Measurements from ENCODE around the gene PFDN1. TPM values are rescaled to one million over a fixed set of nuclear protein-coding genes. Genes with fewer than 3 reads are reported as not detected.

Gene PFDN1
- polyA plus RNA-seq, 1 donor from 2014 or later: 147 TPM

DNA sequence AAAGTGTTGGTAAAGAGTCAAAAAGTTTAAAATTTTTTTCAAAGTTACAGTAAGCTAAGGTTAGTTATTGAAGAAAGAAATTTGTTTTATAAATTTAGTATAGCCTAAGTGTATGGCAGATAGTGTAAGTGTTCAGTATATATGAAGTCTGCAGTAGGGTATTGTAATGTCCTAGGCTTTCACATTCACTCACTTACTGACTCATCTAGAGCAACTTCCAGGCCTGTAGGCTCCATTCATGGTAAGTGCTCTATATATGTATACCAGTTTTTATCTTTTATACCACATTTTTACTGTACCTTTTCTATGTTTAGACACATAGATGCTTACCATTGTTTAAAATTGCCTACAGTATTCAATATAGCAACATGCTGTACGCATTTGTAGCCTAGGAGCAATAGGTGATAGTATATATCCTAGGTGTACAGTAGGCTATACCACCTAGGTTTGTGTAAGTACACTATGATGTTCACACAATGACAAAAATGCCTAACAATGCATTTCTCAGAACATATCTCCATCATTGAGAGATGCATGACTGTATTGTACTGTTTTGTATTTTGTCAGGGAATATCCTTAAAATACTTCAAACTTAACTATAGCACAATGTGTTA is 89.4 kb downstream of the PFDN1 start:
- Histone ChIP-seq H3K27ac (ENCODE audit: low read length) (no peak overlapping the region), H3K4me3 (ENCODE audit: low read length) (no peak overlapping the region), H3K4me2 (ENCODE audit: low read length) (no peak overlapping the region), H3K27me3 (ENCODE audit: insufficient read depth, low read depth, low read length) (no peaks in the 10 kb centered on the region), H3K9ac (ENCODE audit: low read length) (no peak overlapping the region), H3K36me3 (ENCODE audit: insufficient read depth, low read length) (no peaks in the 10 kb centered on the region), H3F3A (ENCODE audit: insufficient read depth, low read length, poor library complexity, severe bottlenecking) (no peaks in the 10 kb centered on the region), H4K20me1 (ENCODE audit: insufficient read depth) (no peaks in the 10 kb centered on the region), H3K9me3 (ENCODE audit: low read length) (no peaks in the 10 kb centered on the region), H2AFZ (ENCODE audit: low read depth, low read length) (no peak overlapping the region), H3K79me2 (replicated peaks; ENCODE audit: insufficient read depth, low read length) (no peaks in the 10 kb centered on the region), H3K9me2 (ENCODE audit: insufficient read depth, low read length) (no peaks in the 10 kb centered on the region)
- TF ChIP-seq MXI1 (conservative IDR thresholded peaks at IDR 0.05; ENCODE audit: poor library complexity, severe bottlenecking) (no peak), EP300 (conservative IDR thresholded peaks at IDR 0.05; ENCODE audit: poor library complexity, severe bottlenecking) (no peak), RAD21 (conservative IDR thresholded peaks at IDR 0.05) (no peak), REST (IDR thresholded peaks at IDR 0.05; ENCODE audit: borderline replicate concordance) (no peak), POLR2AphosphoS5 (IDR thresholded peaks at IDR 0.05) (no peak), EZH2 (IDR thresholded peaks at IDR 0.05; ENCODE audit: borderline replicate concordance, insufficient read depth, low read length, poor library complexity, severe bottlenecking) (no peak)

GRCh38 chr5:140208065-140208464 is 94.8 kb downstream of the PFDN1 start:
- Histone ChIP-seq H3K9me2 (ENCODE audit: insufficient read depth, low read length) (no peaks in the 10 kb centered on the region), H4K20me1 (ENCODE audit: insufficient read depth) (no peaks in the 10 kb centered on the region), H3K79me2 (replicated peaks; ENCODE audit: insufficient read depth, low read length) (no peaks in the 10 kb centered on the region), H3K27ac (ENCODE audit: low read length) (no peak overlapping the region), H3K9ac (ENCODE audit: low read length) (no peak overlapping the region), H3K27me3 (ENCODE audit: insufficient read depth, low read depth, low read length) (no peaks in the 10 kb centered on the region), H3K36me3 (ENCODE audit: insufficient read depth, low read length) (no peaks in the 10 kb centered on the region), H3K9me3 (ENCODE audit: low read length) (no peaks in the 10 kb centered on the region), H3K4me3 (ENCODE audit: low read length) (no peak overlapping the region), H3F3A (ENCODE audit: insufficient read depth, low read length, poor library complexity, severe bottlenecking) (no peaks in the 10 kb centered on the region), H3K4me2 (ENCODE audit: low read length) (no peak overlapping the region), H2AFZ (ENCODE audit: low read depth, low read length) (no peak overlapping the region)
- TF ChIP-seq POLR2AphosphoS5 (IDR thresholded peaks at IDR 0.05) (no peak), REST (IDR thresholded peaks at IDR 0.05; ENCODE audit: borderline replicate concordance) (no peak), RAD21 (conservative IDR thresholded peaks at IDR 0.05) (no peak), SMC3 (conservative IDR thresholded peaks at IDR 0.05; ENCODE audit: poor library complexity) (no peak), EZH2 (IDR thresholded peaks at IDR 0.05; ENCODE audit: borderline replicate concordance, insufficient read depth, low read length, poor library complexity, severe bottlenecking) (no peak), EP300 (conservative IDR thresholded peaks at IDR 0.05; ENCODE audit: poor library complexity, severe bottlenecking) (no peak), MXI1 (conservative IDR thresholded peaks at IDR 0.05; ENCODE audit: poor library complexity, severe bottlenecking) (no peak), CTCF (IDR thresholded peaks at IDR 0.05; ENCODE audit: poor library complexity, severe bottlenecking) (no peak), TAF1 (IDR thresholded peaks at IDR 0.05; ENCODE audit: low read depth) (no peak)
